Islet precursor cell (in vitro differentiated cells): Measurements from ENCODE around the gene FASTK.

ENCODE experiments used
- DNase-seq: peaks from one replicate; pipeline ENCODE4 v3.0.0-alpha.2; 2018

The FASTK gene

GRCh38 chr7:151095828-151096475 is 15.3 kb upstream of the FASTK start:
- DNase-seq: no peak

DNA sequence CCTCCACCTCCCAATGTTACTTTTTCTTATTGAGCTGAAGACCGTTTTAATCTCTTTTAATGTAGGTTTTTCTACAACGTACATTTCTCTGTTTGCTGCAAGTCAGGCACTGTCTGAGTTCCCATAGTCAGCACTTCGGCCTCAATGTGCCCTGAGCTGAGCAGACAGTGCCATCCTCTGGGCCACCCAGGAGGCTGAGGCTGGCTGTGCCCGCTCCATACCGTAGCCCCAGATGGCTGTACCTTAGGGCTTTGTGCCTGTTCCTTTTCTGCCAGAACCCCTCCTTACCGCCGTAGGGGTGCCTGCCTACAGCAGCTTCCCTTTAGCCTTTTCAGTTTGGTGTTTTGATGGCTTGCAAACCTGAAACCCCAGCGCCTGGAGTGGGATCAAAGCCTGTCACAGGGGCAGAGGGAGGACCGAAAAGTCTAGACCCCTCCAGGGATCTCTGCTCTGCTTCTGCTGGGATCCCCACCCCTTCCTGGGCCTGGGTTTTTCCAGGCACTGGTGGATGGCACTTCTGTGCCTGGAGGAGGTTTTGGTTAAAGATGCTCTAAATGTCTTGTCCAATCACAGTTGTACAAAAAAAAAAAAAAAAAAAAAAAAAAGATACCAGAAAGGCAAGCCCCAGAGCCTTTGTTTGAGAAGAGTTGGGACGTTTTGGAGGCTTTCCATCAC is 14.7 kb upstream of the FASTK start:
- DNase-seq: no peak

DNA sequence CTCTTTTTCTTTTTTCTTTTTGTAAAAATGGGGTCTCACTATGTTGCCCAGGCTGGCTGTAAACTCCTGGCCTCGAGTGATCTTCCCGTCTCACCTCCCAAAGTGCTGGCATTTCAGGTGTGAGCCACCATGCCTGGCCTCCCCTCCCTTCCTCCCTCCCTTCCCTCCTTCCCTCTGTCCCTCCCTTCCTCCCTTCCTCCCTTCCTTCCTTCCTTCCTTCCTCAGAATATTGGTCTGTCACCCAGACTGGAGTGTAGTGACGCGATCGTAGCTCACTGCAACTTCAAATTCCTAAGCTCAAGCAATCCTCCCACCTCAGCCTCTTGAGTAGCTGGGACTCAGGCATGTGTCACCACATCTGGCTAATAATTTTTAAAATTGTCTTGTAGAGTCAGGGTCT is 14.1 kb upstream of the FASTK start:
- no peak for DNase-seq

DNA sequence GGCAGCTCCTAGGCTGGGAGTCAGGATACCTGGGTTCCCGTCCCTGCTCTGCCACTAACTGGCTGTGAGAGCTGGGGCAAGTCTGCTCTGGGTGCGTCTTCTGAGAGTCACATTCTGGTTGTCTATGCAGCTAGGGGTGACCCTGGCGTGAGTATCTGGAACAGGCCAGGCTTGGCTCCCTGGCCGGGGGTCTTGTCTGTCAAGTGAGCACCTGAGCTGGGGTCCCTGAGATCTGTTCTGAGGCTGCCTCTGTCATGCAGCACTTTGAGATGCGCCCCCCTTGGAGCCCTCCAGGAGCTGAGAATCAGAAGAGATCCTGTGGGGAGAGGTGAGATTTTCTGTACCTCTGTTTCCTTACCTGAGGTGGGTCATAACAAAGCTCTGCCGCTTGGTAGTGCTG is 13.1 kb upstream of the FASTK start:
- DNase-seq: no peak

DNA sequence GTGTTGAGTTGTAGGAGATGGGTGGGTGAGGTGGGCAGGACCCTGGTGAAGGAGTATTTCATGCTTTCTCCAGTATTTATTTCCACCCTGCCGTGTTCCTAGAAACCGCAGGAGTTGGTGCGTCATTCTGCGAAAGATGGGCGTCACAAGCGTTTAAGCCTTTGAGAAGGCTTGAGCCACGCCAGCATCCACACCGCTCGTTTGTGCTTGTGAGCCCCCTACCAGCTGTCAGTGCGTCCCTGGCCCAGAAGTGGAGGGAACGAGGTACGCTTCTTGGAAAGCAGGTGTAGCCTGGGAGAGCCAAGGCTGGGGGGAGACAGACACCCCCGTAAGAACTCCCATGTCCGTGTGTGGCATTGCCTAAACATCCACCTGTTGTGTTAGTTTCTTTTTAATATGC is 11.4 kb upstream of the FASTK start:
- DNase-seq: no peak

- peak; percentile 80 for DNase-seq
Measured at GRCh38 chr7:151091431-151091830, 10.8 kb upstream of the FASTK start.

GRCh38 chr7:151091003-151091402 is 10.4 kb upstream of the FASTK start:
- no peak for DNase-seq

DNA sequence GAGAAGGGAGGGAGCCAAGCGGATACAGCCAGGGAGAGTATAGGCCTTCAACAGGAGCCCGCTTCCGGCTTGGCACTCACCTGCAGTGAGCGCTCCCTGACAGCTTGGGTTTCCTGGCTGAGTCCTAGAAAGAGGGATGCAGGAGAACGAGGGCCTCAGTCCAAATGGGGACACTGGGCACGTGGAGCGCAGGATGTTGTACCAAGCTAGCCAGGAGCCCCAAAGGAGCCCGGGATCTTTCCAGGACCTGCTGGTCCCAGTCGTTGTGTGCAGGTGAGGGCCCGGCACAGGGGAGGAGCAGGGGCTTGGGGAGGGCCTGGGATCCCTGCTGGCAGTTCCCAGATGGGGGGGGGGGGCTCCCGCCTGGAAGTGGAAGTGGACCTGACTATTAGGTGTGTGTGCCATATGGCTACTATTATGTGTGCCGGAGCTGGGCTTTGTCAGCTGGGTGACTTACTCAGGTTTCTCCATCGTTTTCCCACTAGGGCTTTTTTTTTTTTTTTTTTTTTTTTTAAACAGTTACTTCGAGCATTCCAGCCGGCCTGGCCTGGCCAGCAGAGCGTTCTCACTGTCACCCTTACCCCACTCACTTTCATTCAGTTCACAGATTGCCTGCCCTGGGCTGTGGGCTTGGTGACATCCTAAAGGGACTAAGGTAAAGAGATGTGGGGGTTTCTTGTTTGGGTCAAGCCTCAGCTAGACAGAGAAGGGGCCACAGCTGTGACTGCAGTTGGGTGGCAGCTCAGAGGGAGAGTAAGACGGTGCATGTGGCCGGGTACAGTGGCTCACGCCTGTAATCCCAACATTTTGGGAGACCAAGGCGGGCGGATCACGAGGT is 9.5 kb upstream of the FASTK start:
- no peak for DNase-seq

DNA sequence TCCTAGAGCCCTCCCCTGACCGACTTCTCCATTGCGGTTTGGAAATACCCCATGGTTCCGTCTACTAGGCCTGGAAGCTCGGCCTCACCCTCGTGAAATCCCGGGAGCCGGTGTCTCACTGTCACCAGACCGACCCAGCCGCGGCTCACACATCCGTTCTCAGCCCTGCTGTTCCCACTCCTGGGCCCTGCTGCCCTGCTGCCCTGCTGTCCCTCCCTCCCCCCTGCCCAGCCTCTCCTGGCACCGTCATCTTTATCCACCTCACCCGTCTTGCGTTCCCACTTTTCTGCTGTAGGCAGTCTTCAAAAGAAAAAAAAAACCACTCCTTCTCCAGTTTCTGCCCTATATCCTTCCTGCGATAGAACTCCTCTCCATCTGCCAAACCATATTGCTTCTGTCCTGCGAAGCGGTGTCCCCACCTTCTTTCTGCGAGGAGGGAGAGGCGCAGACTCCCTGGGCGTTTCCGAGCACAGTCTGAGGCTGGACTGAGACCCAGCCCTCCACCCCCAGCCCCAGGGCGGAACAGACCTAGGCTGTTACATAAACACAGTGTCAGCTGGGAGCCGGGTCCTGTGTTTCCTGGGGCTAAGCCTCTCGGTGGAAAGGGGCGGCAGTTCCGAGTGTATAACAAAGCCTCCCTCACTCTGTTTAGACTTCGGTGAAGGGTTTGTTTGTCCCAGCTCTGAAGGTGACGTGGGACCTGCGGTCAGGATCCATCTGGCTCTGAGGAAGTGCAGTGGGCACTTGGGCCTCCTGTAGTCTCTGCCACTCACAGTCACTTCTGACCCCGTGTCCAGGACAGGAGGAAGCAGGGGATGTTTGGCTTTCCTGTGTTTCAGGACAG is 8.5 kb upstream of the FASTK start:
- peak; percentile 93 for DNase-seq

- DNase-seq: no peak
Measured at GRCh38 chr7:151088019-151088855, 7.6 kb upstream of the FASTK start.

DNA sequence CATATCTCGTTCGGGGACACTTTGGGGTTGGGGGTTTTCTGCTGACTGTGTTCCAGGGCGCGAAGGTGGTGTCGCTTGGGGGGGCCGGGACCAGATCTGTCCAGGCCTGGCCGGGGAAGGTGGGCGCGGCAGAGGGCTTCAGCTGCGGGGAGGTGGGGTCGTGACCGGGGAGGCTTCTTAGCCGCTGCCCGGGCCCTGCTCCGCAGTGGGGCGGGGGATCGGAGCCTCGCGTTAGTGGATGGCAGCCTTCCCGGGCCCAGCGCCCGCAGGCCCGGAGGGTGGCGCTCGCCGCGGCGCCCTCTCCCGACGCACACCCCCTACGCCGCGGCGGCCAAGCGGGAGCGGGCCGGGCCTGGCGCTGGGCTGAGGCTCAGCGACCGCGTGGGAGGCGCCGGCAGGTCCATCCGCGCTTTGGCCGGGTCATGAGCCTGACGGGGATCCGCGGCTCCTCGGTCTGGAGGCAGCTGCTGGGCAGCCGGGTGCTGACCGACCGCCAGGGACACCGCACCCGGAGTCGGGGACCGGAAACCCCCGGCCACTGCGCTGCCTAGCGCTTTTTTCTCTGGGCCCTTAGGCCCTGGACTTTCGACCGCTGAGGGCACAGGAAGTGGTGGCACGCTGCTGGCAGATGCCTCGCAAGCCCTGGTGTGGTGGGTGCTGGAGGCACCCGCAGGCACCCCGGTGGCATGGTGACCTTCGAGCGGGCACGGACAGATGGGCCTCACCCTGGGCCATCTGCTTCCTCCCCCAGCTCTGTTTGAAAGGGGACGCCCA is 6.8 kb upstream of the FASTK start:
- peak; percentile 70 for DNase-seq

GRCh38 chr7:151086802-151087244 is 6.2 kb upstream of the FASTK start:
- no peak for DNase-seq

GRCh38 chr7:151085691-151086620 is 5.3 kb upstream of the FASTK start, which contains the start of gene AGAP3:
AGAP3 (plus strand) TSS chr7:151086475; CDS start chr7:151086742, 267 bp downstream.
- peak; percentile 93 for DNase-seq

GRCh38 chr7:151085329-151085690 is 4.7 kb upstream of the FASTK start:
- DNase-seq: no peak

- no peak for DNase-seq
Measured at GRCh38 chr7:151083824-151084160, 3.2 kb upstream of the FASTK start.

GRCh38 chr7:151083071-151083823 is 2.6 kb upstream of the FASTK start, which contains the start of gene TMUB1:
TMUB1 (minus strand) TSS chr7:151083493; CDS start chr7:151082563, 930 bp downstream.
- DNase-seq: peak; percentile 82

DNA sequence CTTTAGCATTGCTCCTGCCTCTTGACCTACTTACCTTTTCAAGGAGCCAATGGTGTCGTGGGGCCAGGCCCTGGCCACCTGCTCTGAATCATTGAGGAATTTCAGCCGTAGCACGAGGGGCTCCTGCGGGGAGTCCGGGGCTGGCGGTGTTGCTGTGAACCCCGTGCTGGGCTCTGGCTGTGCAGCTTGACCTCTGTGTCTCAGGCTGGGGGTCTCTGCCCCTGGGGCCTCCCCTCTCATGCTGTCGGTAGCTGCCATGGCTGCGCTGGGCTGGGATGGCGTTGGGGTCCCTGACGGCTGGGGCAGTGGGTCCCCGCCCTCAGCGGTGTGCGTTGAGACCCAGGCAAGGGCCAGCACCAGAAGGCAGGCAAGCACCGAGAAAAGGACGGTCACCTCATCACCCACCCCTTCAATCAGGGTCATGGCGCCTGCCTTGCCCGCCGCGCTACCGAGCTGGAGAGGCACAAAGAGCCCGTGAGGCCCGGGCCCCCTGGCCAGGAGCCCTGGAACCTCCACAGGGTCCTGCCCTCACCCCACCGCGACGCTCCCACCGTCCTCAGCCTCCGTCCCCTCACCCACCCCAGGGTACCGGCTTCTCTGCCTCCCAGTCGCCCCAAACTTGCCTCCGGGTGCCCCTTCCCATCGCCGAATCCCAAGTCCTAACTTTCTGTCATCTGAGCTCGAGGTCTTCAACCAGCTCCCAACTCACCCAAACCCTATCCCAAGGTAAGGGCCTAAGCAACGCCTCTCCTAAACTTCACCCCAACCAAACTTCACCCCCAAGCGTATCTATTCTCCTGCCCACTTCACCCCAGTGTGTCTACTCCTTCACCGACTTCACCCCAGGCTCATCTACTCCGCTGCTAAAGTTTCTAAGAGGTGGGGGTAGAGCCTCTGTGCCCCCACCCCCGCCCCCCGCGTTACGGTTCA is 1.8 kb upstream of the FASTK start:
- peak; percentile 46 for DNase-seq
